HCT116 (cell line): Measurements from ENCODE around the gene B3GNT4.

Source experiments
- CBX3 ChIP-seq: IDR thresholded peaks from 2 replicates; pipeline ENCODE4 v1.6.1; 2012; ENCODE audit warnings: low read depth
- CTCF ChIP-seq, 3 experiments: fragments of 200-600 bp in 1 of 3; sonication (generic) in 1 of 3; IDR thresholded peaks in 2 of 3; conservative IDR thresholded peaks in 1 of 3; 2 replicates each; pipeline ENCODE4 v1.5.1; 2012 to 2017; ENCODE audit warnings: low read depth in 2 of 3, low read length in 2 of 3, antibody characterized with exemption in 1 of 3, borderline replicate concordance in 1 of 3, control low read depth in 1 of 3, mild to moderate bottlenecking in 1 of 3, mixed read lengths in 1 of 3, mixed run types in 1 of 3, moderate library complexity in 1 of 3; ENCODE audit not compliant: insufficient read depth in 1 of 3
- EZH2phosphoT487 ChIP-seq: fragments of 200-600 bp; IDR thresholded peaks from 2 replicates; pipeline ENCODE4 v1.6.1; 2018; ENCODE audit warnings: antibody characterized with exemption, borderline replicate concordance
- JUND ChIP-seq: IDR thresholded peaks from 2 replicates; pipeline ENCODE4 v1.6.1; 2012
- POLR2A ChIP-seq: IDR thresholded peaks from 2 replicates; pipeline ENCODE4 v1.7.0; 2011; ENCODE audit warnings: borderline replicate concordance; ENCODE audit not compliant: insufficient read depth, insufficient read length; ENCODE audit errors: extremely low read depth
- POLR2AphosphoS5 ChIP-seq: IDR thresholded peaks from 2 replicates; pipeline ENCODE4 v1.6.1; 2011; ENCODE audit warnings: mild to moderate bottlenecking, low read depth, low read length, moderate library complexity
- SIN3A ChIP-seq: IDR thresholded peaks from 2 replicates; pipeline ENCODE4 v1.6.1; 2012; ENCODE audit warnings: low read depth
- ZNF274 ChIP-seq: fragments of 200-500 bp; sonication (Bioruptor generic); IDR thresholded peaks from 2 replicates; pipeline ENCODE4 v1.6.1; 2014; ENCODE audit warnings: mild to moderate bottlenecking, low read depth, low read length, inconsistent platforms
- TF ChIP-seq, protein P1 (sequence below): IDR thresholded peaks from 2 replicates; pipeline ENCODE4 v1.6.1; 2012

DNA sequence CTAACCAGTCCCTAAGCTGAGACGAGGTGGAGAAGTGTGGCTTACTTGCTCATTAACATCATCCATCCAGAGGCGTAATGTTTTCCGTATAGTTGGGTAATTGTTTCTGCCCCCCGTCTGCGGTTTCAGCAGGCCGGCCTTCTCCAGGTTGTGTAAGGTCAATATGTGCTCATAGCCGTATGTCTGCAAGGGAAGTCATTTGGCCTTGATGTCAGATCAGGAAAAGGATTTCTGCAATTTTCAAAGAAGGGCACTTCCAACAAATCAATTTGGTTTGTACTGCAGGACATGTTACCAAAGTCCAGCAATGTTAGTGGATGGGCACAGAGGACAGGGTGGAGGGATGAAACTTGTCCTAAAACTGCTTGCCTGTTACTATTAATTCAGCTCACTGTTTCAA, 32.2 kb downstream of the B3GNT4 start:
- no peak for TF ChIP-seq ZNF274
- no peak for TF ChIP-seq POLR2AphosphoS5
- no peak for TF ChIP-seq CTCF (IDR thresholded peaks at IDR 0.05 in 2 of 3, conservative IDR thresholded peaks at IDR 0.05 in 1 of 3; ENCODE audit: borderline replicate concordance in 1 of 3, insufficient read depth in 1 of 3, low read depth in 2 of 3, low read length in 2 of 3)
- no peak for TF ChIP-seq POLR2A
- TF ChIP-seq EZH2phosphoT487: no peak
- TF ChIP-seq, protein P1, sequence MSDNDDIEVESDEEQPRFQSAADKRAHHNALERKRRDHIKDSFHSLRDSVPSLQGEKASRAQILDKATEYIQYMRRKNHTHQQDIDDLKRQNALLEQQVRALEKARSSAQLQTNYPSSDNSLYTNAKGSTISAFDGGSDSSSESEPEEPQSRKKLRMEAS: no peak
- no peak for TF ChIP-seq JUND
- no peak for TF ChIP-seq CBX3
- TF ChIP-seq SIN3A: no peak
